Ramos (cell line): ENCODE results near the gene ESYT2.

Experiments used
- in situ Hi-C: fragments of 300-500 bp; cut with MboI; formaldehyde crosslinking; loops from one replicate; pipeline ENCODE4 v1.14.3; 2022; ENCODE audit warnings: low sequenced_read_pairs; ENCODE audit not compliant: unreplicated experiment

The ESYT2 gene

DNA sequence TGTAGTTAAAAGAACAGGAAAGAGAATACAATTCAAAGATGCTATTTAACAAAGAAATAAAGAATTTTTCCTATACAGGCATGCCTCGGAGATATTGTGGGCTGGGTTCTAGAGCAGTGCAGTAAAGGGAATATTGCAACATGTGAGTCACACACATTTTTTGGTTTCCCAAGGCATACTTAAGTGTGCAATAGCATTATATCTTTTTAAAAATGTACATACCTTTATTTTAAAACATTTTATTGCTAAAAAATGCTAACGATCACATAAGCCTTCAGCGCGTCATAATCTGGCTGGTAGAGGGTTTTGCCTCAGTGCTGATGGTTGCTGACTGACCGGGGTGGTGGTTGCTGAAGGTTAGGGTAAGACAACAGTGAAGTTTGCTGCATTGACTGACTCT lies 54.4 kb downstream of the ESYT2 start:
- in situ Hi-C loops, result no loop called here

DNA sequence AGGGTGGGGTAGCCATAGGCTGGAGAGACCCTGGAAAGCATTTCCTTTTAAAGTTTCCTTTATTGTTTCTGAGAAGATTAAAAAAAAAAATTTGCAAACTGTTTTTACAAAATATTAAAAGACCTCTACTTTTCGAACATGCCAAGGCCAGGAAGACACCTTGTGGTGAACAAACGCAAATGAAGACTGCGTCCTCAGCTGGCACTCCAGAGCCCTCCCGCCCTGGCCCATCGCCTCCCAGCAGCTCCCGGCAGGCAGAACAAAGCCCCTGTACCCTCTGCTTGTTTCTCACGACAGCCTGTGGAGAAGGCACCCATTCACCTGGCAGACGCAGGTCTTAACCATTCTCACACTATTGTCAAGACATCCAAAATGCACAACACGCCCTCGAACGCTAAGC lies 56.4 kb downstream of the ESYT2 start:
- in situ Hi-C loops, result no loop called here

DNA sequence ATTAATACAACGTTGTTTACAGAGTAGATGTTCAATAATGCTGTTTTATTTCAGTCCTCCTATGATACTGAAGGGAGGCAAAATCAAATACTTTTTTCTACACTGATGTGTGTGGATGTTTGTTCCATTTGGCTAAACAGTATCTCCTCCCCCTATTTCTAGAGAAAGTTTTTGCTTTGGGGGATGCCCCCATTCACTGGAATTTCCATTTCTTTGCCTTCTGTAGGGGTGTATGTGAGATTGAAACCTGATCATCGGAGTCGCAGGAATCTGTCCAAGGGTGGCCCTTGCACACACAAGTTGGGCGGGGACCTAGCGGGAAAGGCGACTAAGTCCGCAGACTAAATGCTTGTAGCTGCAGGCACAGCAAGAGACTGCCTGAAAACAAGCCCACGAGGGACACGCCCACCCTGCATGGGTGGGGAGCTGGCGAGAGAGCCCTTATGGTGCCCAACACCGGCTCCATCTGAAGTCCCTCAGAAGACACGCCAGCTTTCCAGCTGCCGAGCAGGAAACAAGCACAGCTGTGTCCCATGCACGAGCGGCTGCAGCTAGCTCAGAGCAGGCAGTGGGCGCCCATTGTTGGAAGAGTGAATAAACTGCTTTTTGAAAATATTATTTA lies 58.0 kb downstream of the ESYT2 start:
- in situ Hi-C loops, result no loop called here

DNA sequence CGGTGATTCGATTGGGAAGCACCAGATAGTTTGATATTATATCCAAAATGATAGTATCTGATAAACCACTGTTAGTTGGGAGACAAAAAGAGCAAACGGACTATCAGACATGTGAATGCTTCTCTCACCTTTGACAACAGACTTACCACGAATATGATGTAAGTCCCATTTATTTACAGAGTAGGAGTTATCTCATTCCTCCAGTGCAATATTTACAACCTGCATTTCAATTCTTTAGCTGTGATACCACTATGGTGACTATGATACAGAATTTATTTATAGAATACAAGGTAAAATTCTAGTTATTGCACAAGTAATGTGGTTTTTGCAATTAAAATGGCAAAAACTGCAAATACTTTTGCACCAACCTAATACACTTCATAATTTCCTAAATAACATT lies 61.6 kb downstream of the ESYT2 start:
- in situ Hi-C loops, result no loop called here

DNA sequence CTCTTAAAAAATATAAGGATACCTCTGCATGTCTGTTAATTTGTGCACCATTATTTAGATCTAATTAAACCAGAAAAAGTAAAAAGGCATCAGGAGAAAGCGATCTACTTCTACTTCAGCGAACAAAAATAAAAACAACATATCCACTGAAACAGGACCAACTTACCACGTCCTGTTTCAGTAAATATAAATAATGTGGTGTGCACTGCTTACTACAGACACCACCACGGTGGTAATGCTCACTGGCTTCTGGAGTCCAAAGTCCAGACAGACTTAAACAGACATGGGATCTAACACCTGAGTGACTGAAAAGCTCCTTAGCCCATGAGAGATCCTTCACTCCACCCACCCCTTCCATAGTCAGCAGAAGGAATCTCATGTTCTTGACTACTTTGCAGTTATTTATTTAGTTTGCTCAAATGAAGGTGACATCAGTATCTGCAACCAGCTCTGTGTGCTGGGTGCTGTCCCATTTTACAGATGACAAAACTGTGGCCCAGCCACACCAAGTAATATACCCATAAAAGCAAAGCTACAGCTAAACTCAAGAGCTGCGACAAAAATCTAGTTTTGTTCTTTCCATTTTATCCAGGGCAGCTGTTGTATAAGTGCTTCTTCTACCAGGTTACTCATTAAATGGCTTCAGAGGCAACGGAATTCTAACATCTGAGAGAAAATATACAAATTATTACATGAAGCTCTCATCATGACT lies 62.6 kb downstream of the ESYT2 start:
- in situ Hi-C loops, result no loop called here

DNA sequence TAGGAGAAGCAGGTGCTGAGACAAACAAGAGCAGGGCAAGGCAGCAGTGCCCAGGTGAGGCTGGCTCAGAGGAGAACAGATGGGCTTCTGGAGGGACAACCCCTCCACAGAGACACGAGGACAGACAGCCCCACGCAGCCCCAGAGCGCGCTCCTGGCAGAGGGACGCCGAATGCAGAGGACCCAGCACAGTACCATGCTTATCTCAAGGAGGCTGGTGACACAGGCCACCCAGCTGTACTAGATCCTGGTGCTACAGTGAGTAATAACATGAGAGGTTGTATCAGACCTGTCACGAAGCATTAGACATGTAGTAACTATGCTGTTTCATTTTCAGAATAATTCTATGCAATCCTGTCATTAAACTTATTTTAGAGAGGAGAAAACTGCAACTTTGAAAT lies 64.3 kb downstream of the ESYT2 start:
- in situ Hi-C loops, result no loop called here

DNA sequence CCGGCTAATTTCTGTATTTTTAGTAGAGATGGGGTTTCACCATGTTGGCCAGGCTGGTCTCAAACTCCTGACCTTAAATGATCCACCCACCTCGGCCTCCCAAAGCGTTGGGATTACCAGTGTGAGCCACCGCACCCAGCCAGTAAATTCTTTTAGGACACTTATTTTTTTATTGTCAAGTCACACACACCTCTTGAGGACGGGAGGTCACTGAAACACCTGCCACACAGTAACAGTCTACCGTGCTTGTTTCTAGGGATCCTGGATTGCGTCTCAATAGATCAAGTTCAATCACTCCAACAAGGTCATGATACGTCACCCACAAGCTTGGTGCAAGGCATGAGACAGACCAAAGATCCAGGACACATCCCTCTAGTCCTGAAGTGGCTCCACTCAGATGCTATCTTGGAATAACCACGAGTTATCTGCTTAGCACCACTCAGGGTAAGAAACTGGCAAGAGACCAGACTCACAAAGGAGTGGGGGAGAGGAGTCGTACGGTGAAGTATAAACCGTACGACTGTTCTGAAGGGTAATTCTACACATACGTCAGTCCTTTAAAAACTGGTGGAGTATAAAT lies 65.8 kb downstream of the ESYT2 start:
- in situ Hi-C loops, result no loop called here

DNA sequence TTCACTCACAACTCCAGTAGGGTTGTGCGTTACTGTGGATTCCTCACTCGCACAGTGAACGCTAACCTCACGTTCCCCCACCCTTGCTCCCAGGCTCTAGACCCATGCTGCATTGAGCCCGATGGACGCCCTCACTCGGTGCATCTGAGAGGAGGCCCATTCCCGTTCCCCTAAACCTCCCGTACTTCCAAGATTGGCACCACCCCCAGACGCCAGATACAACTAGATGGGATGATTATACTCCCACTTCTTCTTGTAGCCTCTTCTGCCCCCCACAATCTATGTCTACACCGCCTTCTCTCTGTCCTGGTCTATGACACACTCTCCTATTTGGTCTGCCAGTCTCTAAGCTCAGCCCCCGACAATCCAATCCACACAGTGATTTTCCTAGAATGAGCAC lies 67.4 kb downstream of the ESYT2 start:
- in situ Hi-C loops, result no loop called here

DNA sequence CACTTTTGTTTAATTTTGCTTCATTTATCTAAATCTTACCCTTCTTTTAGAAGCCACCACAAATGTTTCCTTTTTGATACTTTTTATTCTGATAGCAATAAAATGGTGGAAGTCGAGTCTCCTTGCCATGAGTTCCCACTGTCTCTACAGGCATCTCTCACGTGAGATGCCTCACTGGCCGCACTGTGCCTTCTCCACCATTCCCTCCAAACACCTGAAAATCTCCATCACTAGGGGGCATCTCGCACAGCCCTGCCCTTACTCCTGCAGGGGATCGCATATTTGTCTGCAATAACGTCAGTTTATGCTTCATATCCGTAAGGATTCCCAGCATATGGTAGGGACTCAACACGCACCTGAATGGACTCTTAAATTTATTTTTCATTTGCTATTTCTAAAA lies 68.4 kb downstream of the ESYT2 start:
- in situ Hi-C loops, result no loop called here

DNA sequence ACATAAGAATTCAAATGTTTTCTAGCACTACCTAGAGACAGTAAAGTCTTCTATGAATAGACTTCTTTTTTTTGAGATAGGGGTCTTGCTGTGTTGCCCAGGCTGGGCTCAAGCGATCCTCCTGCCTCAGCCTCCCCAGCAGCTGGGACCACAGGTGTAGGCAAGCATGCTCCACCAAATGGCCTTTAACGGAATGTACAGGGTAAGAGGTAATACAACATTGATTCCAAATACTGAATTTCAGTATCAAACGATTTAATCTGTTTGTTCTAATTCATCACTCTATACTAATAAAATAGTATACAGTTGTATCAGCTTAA lies 68.9 kb downstream of the ESYT2 start:
- in situ Hi-C loops, result no loop called here

DNA sequence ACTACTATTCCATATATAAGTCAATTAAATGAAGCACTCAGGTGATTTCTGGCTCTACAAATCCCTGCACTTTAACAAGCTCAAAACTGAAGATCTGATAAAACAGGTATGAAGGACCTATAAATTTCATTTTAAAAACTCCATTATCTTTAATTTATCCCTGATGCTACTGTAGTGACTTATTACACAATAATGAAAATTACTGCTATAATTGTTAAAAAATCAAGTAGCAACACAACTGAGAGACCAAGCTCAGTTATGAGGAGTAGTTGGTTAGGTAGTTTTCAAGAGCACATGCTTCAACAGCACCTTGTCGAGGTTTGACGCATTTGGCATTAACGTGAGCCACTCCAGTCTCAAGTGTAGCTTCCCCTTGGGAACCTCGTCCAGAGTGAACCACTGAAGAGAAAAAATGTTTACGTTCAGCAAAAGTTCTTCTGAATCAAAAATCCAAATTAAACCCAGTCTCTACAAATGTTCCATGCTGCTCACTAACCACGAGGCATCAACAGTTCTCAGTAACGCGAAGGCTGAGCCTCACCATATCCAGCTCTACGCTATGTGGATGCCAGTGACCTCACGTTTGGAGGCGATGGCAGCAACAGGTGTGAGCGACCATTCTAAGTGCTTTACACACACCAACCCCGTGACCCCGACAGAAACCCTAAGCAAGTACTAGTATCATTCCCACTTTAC lies 69.4 kb downstream of the ESYT2 start:
- in situ Hi-C loops, result no loop called here

DNA sequence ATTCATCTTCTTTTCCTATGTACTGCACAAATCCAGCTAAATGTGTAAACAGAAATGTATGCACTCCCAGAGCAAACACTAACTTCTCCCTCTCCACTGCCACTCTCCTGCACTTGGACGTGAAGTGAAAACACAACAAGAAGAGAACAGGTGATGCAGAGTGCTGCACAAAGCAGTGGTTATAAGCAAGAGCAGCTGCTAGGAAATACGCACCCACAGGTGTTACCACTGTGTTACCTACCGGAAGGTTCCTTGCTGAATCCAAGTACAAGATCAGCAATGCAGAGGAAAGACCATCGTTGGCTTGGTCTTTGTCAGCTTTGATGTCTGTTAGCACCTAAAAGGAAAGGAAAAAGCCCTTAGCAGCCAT lies 70.1 kb downstream of the ESYT2 start:
- in situ Hi-C loops, result no loop called here

DNA sequence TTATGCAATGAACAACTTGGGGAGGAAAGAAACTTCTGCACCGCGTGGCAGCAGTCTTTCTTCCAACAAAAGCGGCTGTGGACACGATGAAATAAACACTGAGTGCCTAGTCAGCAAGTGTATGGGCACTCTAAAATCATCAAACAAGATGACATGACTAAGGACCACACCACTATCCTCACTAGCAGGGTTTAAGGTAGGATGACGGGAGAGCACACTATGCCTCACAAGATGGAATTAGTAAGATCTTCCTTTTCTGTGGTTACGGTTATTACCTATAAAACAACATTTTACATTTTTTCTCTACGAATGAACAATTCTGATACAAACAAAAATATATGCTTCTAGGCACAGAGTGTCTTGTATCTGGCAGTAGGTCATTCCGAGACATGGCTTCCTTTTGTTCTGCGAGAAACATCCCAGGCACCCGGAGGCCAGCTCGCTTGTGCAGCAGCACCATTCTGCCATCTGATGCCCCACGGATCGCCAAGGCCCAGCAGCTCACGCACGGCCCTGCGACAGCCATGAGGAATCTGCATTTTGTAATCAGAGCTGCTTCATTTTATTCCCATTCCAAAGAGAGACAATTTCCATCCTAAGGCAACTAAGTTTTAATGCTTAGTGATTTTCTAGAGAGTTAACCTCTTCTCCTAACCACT lies 70.6 kb downstream of the ESYT2 start:
- in situ Hi-C loops, result no loop called here

DNA sequence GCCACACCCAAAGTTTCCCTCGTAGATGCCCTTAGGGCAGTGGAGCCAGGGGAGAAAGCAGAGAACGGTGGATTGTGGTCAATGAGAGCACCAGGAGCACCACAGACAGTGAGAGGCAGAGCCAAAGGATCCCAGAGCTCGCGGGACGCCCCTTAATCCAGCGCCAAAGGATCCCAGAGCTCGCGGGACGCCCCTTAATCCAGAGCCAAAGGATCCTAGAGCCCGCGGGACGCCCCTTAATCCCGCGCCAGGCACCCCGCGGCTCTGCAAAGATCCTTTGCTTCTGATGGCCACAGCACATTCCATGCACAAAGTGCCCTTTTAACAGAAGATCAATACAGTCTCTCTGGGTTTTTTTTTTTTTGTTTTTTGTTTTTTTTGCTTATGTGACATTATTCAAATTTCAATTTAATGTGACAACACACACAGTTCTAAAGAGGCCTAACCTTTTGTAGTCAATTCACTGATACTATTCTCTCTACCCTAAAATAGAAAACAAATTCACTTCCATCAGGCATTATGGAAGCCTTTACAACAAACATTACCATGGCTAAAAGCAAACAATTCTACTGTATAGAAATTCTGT lies 71.8 kb downstream of the ESYT2 start:
- in situ Hi-C loops, result no loop called here

DNA sequence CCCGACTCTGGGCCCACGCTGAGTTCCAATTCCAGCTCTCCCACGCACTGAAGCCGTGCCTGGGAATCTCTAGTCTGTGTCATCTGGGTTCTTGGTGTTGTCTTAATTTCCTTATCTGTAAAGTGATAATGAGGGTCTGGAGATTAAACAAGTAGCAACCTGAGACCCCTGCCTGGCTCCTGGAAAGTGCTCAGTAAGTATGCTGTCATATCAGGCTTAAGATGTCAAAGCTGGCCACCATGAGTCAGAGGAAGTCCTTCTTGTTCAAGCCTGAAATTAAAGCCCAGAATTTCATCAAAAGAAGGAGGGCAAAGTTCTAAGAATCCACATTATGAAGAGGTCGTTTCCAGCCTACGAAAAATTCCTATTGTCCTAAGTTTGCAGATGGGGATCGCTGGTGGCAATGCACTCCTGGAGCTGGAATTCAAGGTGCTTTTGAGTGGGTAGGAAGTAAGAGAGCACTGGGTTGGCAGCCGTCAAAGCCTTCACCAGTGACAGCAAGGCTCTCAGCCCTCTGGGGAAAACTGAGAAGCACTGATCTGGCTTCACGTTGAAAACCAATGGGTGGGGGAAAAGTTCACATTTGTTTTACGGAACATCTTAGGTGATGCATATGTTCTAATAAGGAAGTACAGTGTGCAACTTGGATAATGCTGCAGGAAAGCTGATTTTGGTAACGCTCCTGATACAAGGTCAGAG lies 74.4 kb downstream of the ESYT2 start:
- in situ Hi-C loops, result no loop called here

DNA sequence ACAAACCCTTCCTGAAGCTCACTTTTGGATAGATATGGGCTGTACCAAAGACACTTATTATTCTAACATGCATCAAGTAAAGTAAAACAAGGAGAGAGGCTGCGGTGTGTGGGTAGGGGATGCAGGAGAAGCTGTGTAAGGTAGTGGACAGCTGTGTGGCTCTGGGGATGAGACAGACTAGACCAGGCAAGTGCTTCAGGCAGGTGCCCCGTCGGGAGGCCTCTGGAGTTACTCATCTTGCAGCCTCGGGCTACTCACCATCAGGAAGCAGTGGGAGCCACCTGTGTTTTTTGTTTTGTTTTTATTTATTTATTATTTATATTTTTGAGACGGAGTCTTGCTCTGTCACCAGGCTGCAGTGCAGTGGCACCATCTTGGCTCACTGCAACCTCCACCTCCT lies 75.4 kb downstream of the ESYT2 start:
- in situ Hi-C loops, result no loop called here

DNA sequence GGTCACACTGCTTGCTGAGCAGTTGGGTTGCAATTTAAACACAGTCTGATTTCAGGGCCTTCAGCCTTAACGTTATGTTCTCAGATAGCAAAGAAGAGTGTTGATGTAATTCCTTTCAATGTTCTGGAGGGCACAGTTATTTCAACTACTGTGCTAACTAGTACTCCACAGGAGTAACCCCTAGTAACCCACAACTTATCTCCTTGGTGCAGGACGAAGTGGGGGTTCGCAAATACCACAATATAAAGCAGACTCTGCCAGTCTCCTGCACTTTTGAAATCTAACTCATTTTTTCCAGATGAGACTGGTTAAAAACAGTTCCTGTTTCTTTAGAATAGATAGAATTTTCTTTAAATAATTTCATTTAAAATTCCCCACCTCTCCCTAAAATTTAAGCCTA lies 77.6 kb downstream of the ESYT2 start:
- in situ Hi-C loops, result no loop called here

DNA sequence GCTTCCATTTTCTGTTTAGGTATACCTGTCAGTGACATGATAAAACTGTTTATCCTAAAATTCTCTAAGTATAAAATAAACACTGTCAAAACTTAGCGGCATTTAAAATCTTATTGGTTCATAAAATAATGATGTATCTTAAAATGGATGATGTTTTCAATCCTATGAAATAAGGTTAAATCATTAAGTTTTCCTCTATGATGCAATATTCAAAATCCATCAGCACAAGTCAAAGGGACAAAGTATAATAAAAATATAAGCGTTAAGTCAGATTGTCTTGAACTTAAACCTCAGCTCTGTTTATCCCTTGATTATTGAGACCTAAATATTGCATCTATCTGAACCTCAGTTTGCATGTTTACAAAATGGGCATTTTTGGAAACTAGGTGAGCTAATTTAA lies 78.1 kb downstream of the ESYT2 start:
- in situ Hi-C loops, result no loop called here

DNA sequence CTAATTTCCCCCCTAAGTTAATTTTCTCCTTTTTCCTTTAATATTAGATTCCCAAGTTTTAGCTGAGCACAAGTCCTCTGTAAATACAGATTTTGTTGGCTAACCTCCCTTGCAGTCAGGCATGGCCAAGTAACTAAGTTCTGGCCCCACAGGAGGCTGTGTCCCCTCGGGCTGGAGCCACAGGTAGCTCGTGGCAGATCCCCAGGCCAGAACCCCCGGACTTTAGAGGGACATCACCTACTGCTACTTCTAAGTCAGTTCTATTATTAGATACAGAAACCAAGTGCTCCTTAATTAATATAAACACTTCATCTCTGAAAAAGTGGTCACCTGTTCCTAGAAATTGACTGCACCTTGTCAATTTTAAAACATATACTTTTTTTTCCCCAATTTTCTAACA lies 78.6 kb downstream of the ESYT2 start:
- in situ Hi-C loops, result no loop called here

DNA sequence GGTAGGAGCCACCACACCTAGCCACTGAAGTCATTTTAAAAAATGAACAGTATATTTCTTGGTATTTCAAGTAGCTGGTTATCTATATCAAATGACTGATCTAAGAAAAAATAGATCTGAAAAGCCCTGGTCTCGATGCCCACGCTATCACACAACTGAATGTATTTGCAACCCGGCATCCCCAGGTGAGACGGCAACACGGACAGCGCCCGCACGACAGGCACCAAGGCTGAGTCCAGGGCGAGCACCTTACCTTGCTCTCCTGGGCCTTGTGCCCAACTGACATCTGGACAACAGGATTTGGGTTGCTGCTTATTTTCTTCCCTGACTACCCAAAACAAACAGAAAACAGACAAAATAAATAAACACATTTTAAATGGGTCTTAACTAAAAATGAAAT lies 79.9 kb downstream of the ESYT2 start:
- in situ Hi-C loops, result no loop called here
